Activated naive CD4-positive, alpha-beta T cell treated with anti-CD3 and anti-CD28 coated beads, Interleukin-2, amount 50 U/mL, for 24 hours (primary cell): ENCODE data around the gene CLIP1.
"Not testable (repeated sequence)": the region's sequence is repeated elsewhere in the genome, so short reads cannot be mapped to it uniquely, and the experiment has no call there.

ENCODE experiments used
- H3K27ac Mint-ChIP-seq: one replicate; pipeline ENCODE4 v1.8.0; 2021; ENCODE audit warnings: mild to moderate bottlenecking, mixed read lengths
- H3K27me3 Mint-ChIP-seq: one replicate; pipeline ENCODE4 v1.8.0; 2021; ENCODE audit warnings: mixed read lengths
- H3K36me3 Mint-ChIP-seq: one replicate; pipeline ENCODE4 v1.8.0; 2021; ENCODE audit warnings: mixed read lengths
- H3K4me1 Mint-ChIP-seq: one replicate; pipeline ENCODE4 v1.8.0; 2021; ENCODE audit warnings: mixed read lengths
- H3K4me3 Mint-ChIP-seq: one replicate; pipeline ENCODE4 v1.8.0; 2021; ENCODE audit warnings: mild to moderate bottlenecking, mixed read lengths
- H3K9me3 Mint-ChIP-seq: one replicate; pipeline ENCODE4 v1.8.0; 2021; ENCODE audit warnings: mixed read lengths

The CLIP1 gene

GRCh38 chr12:122389677-122390076 is 32.8 kb downstream of the CLIP1 start:
- Mint-ChIP-seq H3K36me3 (peaks cover 4% of the 10 kb centered on the region), H3K27ac (no peak overlapping the region), H3K27me3 (no peaks in the 10 kb centered on the region), H3K4me3 (no peak overlapping the region), H3K9me3 (no peaks in the 10 kb centered on the region), H3K4me1 (peaks cover 35% of the 10 kb centered on the region)

- no peak overlapping the region for H3K4me3 Mint-ChIP-seq
- no peak overlapping the region for H3K27ac Mint-ChIP-seq
- H3K4me1 Mint-ChIP-seq = peaks cover 23% of the 10 kb centered on the region
- H3K27me3 Mint-ChIP-seq = no peaks in the 10 kb centered on the region
- no peaks in the 10 kb centered on the region for H3K9me3 Mint-ChIP-seq
- H3K36me3 Mint-ChIP-seq = peaks cover 4% of the 10 kb centered on the region
Measured at GRCh38 chr12:122387887-122388286, 34.6 kb downstream of the CLIP1 start.

GRCh38 chr12:122385171-122386016 is 37.1 kb downstream of the CLIP1 start:
- Mint-ChIP-seq H3K4me3 (no peak overlapping the region), H3K9me3 (no peaks in the 10 kb centered on the region), H3K36me3 (peaks cover 4% of the 10 kb centered on the region), H3K27me3 (no peaks in the 10 kb centered on the region), H3K4me1 (peaks cover 14% of the 10 kb centered on the region), H3K27ac (no peak overlapping the region)

GRCh38 chr12:122382919-122383350 is 39.5 kb downstream of the CLIP1 start:
- H3K36me3 Mint-ChIP-seq = peaks cover 4% of the 10 kb centered on the region
- H3K4me3 Mint-ChIP-seq = no peak overlapping the region
- no peaks in the 10 kb centered on the region for H3K27me3 Mint-ChIP-seq
- peaks cover 14% of the 10 kb centered on the region for H3K4me1 Mint-ChIP-seq
- H3K27ac Mint-ChIP-seq = no peak overlapping the region
- no peaks in the 10 kb centered on the region for H3K9me3 Mint-ChIP-seq

- Mint-ChIP-seq H3K27ac (no peak overlapping the region), H3K4me3 (no peak overlapping the region), H3K27me3 (no peaks in the 10 kb centered on the region), H3K36me3 (peaks cover 9% of the 10 kb centered on the region), H3K9me3 (no peaks in the 10 kb centered on the region), H3K4me1 (peaks cover 14% of the 10 kb centered on the region)
Measured at GRCh38 chr12:122381021-122381420, 41.4 kb downstream of the CLIP1 start.

- H3K4me3 Mint-ChIP-seq, H3K27ac Mint-ChIP-seq, H3K9me3 Mint-ChIP-seq, H3K27me3 Mint-ChIP-seq, H3K36me3 Mint-ChIP-seq, H3K4me1 Mint-ChIP-seq: not testable (repeated sequence)
Measured at GRCh38 chr12:122376751-122377150, 45.7 kb downstream of the CLIP1 start.

GRCh38 chr12:122374707-122375106 is 47.8 kb downstream of the CLIP1 start:
- H3K9me3 Mint-ChIP-seq = no peaks in the 10 kb centered on the region
- peaks cover 17% of the 10 kb centered on the region for H3K4me1 Mint-ChIP-seq
- no peak overlapping the region for H3K4me3 Mint-ChIP-seq
- no peak overlapping the region for H3K27ac Mint-ChIP-seq
- peaks cover 8% of the 10 kb centered on the region for H3K36me3 Mint-ChIP-seq
- H3K27me3 Mint-ChIP-seq = no peaks in the 10 kb centered on the region

GRCh38 chr12:122371475-122372045 is 50.9 kb downstream of the CLIP1 start:
- Mint-ChIP-seq H3K36me3 (peaks cover 3% of the 10 kb centered on the region), H3K27ac (no peak overlapping the region), H3K4me1 (peaks cover 25% of the 10 kb centered on the region), H3K9me3 (no peaks in the 10 kb centered on the region), H3K27me3 (no peaks in the 10 kb centered on the region), H3K4me3 (no peak overlapping the region)

GRCh38 chr12:122368361-122369073 is 54.0 kb downstream of the CLIP1 start:
- no peak overlapping the region for H3K27ac Mint-ChIP-seq
- H3K27me3 Mint-ChIP-seq = no peaks in the 10 kb centered on the region
- H3K36me3 Mint-ChIP-seq = peaks cover 3% of the 10 kb centered on the region
- peaks cover 27% of the 10 kb centered on the region for H3K4me1 Mint-ChIP-seq
- no peaks in the 10 kb centered on the region for H3K9me3 Mint-ChIP-seq
- no peak overlapping the region for H3K4me3 Mint-ChIP-seq

GRCh38 chr12:122367632-122368031 is 54.8 kb downstream of the CLIP1 start:
- peaks cover 25% of the 10 kb centered on the region for H3K4me1 Mint-ChIP-seq
- not testable (repeated sequence) for H3K27me3 Mint-ChIP-seq, H3K36me3 Mint-ChIP-seq, H3K4me3 Mint-ChIP-seq, H3K9me3 Mint-ChIP-seq, H3K27ac Mint-ChIP-seq

GRCh38 chr12:122366685-122367475 is 55.6 kb downstream of the CLIP1 start:
- no peaks in the 10 kb centered on the region for H3K36me3 Mint-ChIP-seq
- peak overlapping the region; percentile 8 for H3K27ac Mint-ChIP-seq
- H3K9me3 Mint-ChIP-seq = no peaks in the 10 kb centered on the region
- no peak overlapping the region for H3K4me3 Mint-ChIP-seq
- H3K4me1 Mint-ChIP-seq = peaks cover 23% of the 10 kb centered on the region
- H3K27me3 Mint-ChIP-seq = no peaks in the 10 kb centered on the region

- not testable (repeated sequence) for H3K27me3 Mint-ChIP-seq, H3K9me3 Mint-ChIP-seq, H3K4me3 Mint-ChIP-seq, H3K27ac Mint-ChIP-seq, H3K4me1 Mint-ChIP-seq, H3K36me3 Mint-ChIP-seq
Measured at GRCh38 chr12:122365226-122365625, 57.2 kb downstream of the CLIP1 start.

GRCh38 chr12:122363782-122364181 is 58.7 kb downstream of the CLIP1 start:
- H3K36me3 Mint-ChIP-seq = peaks cover 1% of the 10 kb centered on the region
- H3K4me3 Mint-ChIP-seq = no peak overlapping the region
- no peak overlapping the region for H3K27ac Mint-ChIP-seq
- no peaks in the 10 kb centered on the region for H3K9me3 Mint-ChIP-seq
- H3K27me3 Mint-ChIP-seq = no peaks in the 10 kb centered on the region
- H3K4me1 Mint-ChIP-seq = peaks cover 10% of the 10 kb centered on the region

GRCh38 chr12:122362755-122363154 is 59.7 kb downstream of the CLIP1 start:
- H3K36me3 Mint-ChIP-seq = peaks cover 1% of the 10 kb centered on the region
- H3K27ac Mint-ChIP-seq = no peak overlapping the region
- H3K4me3 Mint-ChIP-seq = no peak overlapping the region
- H3K9me3 Mint-ChIP-seq = no peaks in the 10 kb centered on the region
- H3K4me1 Mint-ChIP-seq = peaks cover 10% of the 10 kb centered on the region
- no peaks in the 10 kb centered on the region for H3K27me3 Mint-ChIP-seq

- not testable (repeated sequence) for H3K4me3 Mint-ChIP-seq, H3K9me3 Mint-ChIP-seq, H3K4me1 Mint-ChIP-seq, H3K27me3 Mint-ChIP-seq, H3K27ac Mint-ChIP-seq
- H3K36me3 Mint-ChIP-seq = peaks cover 16% of the 10 kb centered on the region
Measured at GRCh38 chr12:122358403-122358802, 64.1 kb downstream of the CLIP1 start.
